ENCODE data around the gene RRP12.
A peak's percentile ranks its signal among the peaks of the same experiment; 100 is the strongest.
"Not testable (repeated sequence)": the region's sequence is repeated elsewhere in the genome, so short reads cannot be mapped to it uniquely, and the experiment has no call there.

RRP12 gene, protein sequence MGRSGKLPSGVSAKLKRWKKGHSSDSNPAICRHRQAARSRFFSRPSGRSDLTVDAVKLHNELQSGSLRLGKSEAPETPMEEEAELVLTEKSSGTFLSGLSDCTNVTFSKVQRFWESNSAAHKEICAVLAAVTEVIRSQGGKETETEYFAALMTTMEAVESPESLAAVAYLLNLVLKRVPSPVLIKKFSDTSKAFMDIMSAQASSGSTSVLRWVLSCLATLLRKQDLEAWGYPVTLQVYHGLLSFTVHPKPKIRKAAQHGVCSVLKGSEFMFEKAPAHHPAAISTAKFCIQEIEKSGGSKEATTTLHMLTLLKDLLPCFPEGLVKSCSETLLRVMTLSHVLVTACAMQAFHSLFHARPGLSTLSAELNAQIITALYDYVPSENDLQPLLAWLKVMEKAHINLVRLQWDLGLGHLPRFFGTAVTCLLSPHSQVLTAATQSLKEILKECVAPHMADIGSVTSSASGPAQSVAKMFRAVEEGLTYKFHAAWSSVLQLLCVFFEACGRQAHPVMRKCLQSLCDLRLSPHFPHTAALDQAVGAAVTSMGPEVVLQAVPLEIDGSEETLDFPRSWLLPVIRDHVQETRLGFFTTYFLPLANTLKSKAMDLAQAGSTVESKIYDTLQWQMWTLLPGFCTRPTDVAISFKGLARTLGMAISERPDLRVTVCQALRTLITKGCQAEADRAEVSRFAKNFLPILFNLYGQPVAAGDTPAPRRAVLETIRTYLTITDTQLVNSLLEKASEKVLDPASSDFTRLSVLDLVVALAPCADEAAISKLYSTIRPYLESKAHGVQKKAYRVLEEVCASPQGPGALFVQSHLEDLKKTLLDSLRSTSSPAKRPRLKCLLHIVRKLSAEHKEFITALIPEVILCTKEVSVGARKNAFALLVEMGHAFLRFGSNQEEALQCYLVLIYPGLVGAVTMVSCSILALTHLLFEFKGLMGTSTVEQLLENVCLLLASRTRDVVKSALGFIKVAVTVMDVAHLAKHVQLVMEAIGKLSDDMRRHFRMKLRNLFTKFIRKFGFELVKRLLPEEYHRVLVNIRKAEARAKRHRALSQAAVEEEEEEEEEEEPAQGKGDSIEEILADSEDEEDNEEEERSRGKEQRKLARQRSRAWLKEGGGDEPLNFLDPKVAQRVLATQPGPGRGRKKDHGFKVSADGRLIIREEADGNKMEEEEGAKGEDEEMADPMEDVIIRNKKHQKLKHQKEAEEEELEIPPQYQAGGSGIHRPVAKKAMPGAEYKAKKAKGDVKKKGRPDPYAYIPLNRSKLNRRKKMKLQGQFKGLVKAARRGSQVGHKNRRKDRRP (N-terminal part only)

GRCh38 chr10:97400665-97401454 is at the start of gene RRP12:
RRP12 (minus strand) TSS chr10:97401340; CDS start chr10:97401231, 109 bp downstream.
- peak; percentile 97 for DNase-seq

DNA sequence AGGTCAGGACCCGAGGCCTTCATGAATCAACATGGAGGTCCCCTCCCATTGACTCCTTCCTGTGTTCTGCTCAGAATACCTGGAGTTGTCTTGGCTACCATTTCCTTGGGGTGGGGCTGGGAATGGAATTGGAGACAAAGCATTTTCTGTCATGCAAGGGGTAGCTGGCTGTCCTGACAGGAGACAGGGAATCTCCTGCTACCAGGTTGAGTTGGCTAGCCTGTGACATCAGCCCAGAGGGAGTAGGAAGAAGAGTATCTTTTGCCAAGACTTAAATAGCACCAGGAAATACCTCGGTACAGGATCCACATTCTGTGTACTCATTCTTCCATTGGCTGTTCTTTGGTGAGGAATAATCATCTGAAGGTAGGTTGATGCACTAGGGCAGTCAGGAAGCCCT is 49.7 kb upstream of the RRP12 start:
- no peak for DNase-seq

- peak; percentile 91 for DNase-seq
Measured at GRCh38 chr10:97445722-97446639, 44.8 kb upstream of the RRP12 start, which contains the start of the genes EXOSC1 and ZDHHC16. EXOSC1 (minus strand) TSS chr10:97446006; CDS start chr10:97445985, 21 bp downstream. ZDHHC16 (plus strand) TSS chr10:97446175; CDS start chr10:97451676, 5,501 bp downstream.

DNA sequence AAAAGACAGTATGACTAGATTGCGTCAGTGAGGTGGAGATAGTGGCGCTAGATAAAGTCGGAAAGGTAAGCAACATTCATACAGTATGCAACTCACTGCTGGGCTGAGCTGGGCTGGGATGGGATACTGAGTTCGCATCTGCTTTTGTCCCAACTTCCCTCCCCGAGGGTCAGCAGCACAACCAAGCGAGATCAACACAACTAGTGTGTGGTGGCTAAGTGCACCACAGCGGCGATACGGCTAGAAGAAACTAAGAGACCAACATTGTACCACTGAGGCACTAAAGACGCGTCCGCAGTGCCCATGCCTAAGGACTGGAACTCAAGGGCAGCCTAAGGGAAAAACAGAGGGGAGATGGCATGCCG is 44.2 kb upstream of the RRP12 start:
- DNase-seq = no peak

GRCh38 chr10:97444212-97444611 is 43.1 kb upstream of the RRP12 start:
- DNase-seq = no peak

- DNase-seq = no peak
Measured at GRCh38 chr10:97442277-97442676, 41.1 kb upstream of the RRP12 start.

GRCh38 chr10:97435211-97435610 is 34.1 kb upstream of the RRP12 start:
- DNase-seq = no peak

DNA sequence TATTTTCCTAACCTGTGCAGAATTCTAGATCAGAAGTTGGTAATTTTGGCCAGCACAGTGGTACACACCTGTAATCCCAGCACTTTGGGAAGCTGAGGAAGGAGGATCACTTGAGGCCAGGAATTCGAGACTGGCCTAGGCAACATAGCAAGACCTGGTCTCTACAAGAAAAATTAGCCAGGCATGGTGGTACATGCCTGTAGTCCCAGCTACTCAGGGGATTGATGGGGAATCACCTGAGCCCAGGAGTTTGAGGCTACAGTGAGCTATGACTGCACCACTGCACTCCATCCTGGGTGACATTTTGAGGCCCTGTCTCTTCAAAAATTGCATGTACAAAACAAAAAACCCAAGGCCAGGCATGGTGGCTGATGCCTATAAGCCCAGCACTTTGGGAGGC is 33.4 kb upstream of the RRP12 start:
- no peak for DNase-seq

GRCh38 chr10:97434055-97434454 is 32.9 kb upstream of the RRP12 start:
- no peak for DNase-seq

GRCh38 chr10:97428572-97428981 is 27.4 kb upstream of the RRP12 start:
- DNase-seq = no peak

- DNase-seq = no peak
Measured at GRCh38 chr10:97427571-97428179, 26.5 kb upstream of the RRP12 start.

GRCh38 chr10:97426776-97427570 is 25.8 kb upstream of the RRP12 start:
- no peak for DNase-seq

DNA sequence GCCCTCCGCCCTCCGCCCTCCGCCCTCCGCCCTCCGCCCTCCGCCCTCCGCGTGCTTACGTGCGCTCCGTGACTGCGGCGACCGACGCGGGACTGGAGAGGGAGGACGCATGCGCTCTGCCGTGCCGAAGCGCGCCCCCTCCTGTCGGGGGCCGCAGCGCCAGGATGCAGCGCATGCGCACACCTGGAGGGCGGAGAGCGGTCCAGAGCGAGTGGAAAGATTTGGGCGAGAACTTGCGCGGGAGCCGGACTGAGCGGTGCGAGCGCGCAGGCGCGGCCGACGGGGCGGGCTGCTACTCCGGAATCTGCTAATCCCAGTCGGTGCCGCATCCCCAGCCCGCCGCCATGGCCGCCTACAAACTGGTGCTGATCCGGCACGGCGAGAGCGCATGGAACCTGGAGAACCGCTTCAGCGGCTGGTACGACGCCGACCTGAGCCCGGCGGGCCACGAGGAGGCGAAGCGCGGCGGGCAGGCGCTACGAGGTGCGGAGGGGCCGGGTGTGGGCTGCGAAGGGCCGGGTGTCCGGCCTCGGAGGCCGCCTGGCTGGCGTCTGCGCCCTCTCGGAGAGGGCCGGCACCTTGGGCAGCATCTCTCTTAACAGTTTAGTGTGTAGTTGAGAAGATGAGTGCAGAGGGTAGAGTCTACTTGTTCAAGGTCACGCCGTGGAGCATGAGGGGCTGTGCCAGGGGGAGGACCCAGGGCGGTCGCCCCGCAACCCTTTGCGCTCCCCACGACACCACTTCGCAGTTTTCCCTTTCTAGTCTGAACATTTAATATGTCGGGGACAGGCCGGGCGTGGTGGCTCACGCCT is 25.0 kb upstream of the RRP12 start, which contains the start of gene PGAM1:
Gene PGAM1 (plus strand): TSS at position 228 of the 812 bp plus-strand sequence. CDS start 117 bp downstream, at position 345.
- peak; percentile 88 for DNase-seq

DNA sequence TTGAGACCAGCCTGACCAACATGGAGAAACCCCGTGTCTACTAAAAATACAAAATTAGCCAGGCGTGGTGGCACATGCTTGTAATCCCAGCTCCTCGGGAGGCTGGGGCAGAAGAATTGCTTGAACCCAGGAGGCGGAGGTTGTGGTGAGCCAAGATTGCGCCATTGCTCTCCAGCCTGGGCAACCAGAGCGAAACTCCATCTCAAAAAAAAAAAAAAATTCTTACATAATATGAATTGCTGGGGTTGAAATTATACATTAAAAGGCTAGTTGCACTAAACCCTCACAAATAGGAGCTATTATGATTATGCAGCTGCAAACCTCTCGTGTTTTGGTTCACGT is 22.6 kb upstream of the RRP12 start:
- not testable (repeated sequence) for DNase-seq

- no peak for DNase-seq
Measured at GRCh38 chr10:97416565-97416964, 15.4 kb upstream of the RRP12 start.

DNA sequence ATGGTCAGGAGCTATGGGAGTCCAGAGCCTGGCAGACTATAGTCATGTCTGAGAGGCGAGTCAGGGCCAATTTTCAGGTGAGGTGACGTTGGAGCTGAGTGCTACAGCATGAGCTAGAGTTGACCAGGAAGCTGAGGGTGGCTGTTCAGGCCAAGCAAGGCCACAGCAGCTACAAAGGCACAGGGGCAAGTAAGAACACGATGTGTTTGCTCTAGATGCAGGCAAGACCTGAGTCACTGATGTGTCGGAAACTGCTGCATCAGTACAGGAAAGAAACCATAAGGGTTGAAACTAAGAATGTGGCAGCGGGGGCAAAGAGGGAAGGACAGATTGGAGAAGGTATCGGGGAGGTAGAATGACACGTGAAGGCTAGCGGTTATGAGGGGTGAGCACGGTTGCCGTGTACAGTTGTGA is 11.8 kb upstream of the RRP12 start:
- peak; percentile 40 for DNase-seq

DNA sequence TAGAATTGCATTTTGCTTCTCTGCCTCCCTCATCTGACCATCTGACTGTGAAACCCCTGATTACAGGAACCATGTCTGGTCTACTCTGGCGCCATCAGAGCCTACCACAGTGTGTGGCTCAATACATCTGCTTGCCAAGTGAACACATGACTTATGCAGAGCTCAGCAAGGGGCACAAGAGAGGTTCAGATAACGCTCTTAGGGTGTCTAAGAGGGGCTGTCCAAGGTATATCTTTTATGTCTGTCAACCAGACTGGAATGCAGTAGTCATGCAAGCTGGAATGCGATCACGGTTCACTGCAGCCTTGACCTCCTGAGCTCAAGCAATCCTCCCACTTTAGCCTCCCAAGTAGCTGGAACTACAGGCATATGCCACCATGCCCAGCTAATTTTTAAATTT is 10.3 kb upstream of the RRP12 start:
- DNase-seq = no peak

DNA sequence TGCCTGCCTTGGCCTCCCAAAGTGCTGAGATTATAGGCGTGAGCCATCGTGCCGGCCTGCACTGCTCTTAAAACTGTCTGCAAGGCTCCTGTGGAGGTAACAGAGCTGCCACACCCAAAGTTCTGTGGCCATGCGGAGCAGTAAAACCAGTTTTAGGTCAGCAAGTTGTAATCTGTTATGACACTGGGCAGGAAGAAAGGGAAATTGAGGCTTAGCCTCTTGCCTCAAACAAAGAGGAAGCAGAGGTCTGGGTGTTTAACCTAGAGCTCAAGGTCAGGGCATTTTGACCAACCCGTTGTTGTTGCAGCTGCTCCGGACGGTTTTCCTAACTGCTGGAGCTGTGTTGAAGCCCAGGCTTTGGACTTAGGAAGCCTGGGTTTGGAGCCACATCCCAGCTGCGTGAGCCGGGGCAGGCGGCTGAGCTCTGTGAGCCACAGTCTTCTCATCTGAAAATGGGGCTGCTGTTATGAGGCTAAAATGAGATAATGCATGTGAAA is 7.4 kb upstream of the RRP12 start:
- DNase-seq = no peak

- DNase-seq = no peak
Measured at GRCh38 chr10:97407952-97408248, 6.8 kb upstream of the RRP12 start.

Measured in DMS153 (cell line).